Right lobe of liver (tissue), 6 donors: Measurements from ENCODE around the gene ICE1. TPM values are rescaled to one million over a fixed set of nuclear protein-coding genes. Genes with fewer than 3 reads are reported as not detected.

ENCODE experiments used
- ATAC-seq, 4 donors: fragments of 200-7000 bp; cut with Tn5 transposase; one replicate each; pipeline ENCODE4 v1.9.1; 2020; ENCODE audit warnings: mild to moderate bottlenecking in 4 of 4, moderate library complexity in 4 of 4
- DNase-seq, 3 donors: peaks; one replicate each; pipeline ENCODE4 v3.0.0-alpha.2; 2020
- H3K27ac ChIP-seq, 3 donors: fragments of 200-600 bp; one replicate each; pipeline ENCODE4 v1.8.0; 2022
- H3K27me3 ChIP-seq, 2 donors: fragments of 200-600 bp; one replicate each; pipeline ENCODE4 v1.8.0; 2022
- H3K36me3 ChIP-seq, 4 donors: fragments of 200-600 bp; sonication (generic) in 1 of 4; one replicate each; pipeline versions ENCODE4 v1.5.1 to v1.8.0; 2017 to 2022; ENCODE audit warnings: control low read depth in 1 of 4
- H3K4me1 ChIP-seq, 4 donors: fragments of 200-600 bp; sonication (generic) in 1 of 4; one replicate each; pipeline versions ENCODE4 v1.5.1 to v1.8.0; 2017 to 2022; ENCODE audit warnings: control low read depth in 1 of 4
- H3K4me3 ChIP-seq, 3 donors: fragments of 200-600 bp; one replicate each; pipeline ENCODE4 v1.8.0; 2022
- H3K9me3 ChIP-seq, 4 donors: fragments of 200-600 bp; sonication (generic) in 1 of 4; one replicate each; pipeline versions ENCODE4 v1.5.1 to v1.8.0; 2017 to 2022; ENCODE audit warnings: control low read depth in 1 of 4
- CTCF ChIP-seq, 4 donors: fragments of 200-600 bp in 3 of 4; fragments of 450-650 bp in 1 of 4; IDR thresholded peaks; one replicate each; pipeline versions ENCODE4 v1.5.1 to v1.8.0; 2016 to 2022; ENCODE audit warnings: antibody characterized with exemption in 4 of 4, mild to moderate bottlenecking in 2 of 4
- POLR2A ChIP-seq: fragments of 450-650 bp; IDR thresholded peaks from one replicate; pipeline ENCODE4 v1.6.1; 2017; ENCODE audit warnings: antibody characterized with exemption, mild to moderate bottlenecking
- WGBS: methylation state at CpG from one replicate; pipeline ENCODE4 v1.1.6; 2018; ENCODE audit warnings: low coverage, low lambda C conversion rate; ENCODE audit not compliant: insufficient coverage; ENCODE audit errors: missing lambda C conversion rate; 5-methylcytosine and 5-hydroxymethylcytosine counted together
- intact Hi-C, 2 donors: fragments of 100-400 bp; cut with DNase I; formaldehyde crosslinking; loops; one replicate each; pipeline versions ENCODE4 v1.11.2 to v1.14.1; 2022
- total RNA-seq, 6 experiments: library from RNA; depleted of rRNA in 2 of 6; stranded (reverse); fragments of >200 nt in 2 of 6; fragmentation: NEBNext Ultra II Directional in 3 of 6; extraction: Animal tissue kit (Norgen Biotek cat#: 25700) in 3 of 6; gene quantifications; one replicate each; pipeline versions ENCODE4 v1.1.0 to v1.2.4, GENCODE V29; 2016 to 2023
- donor health status: DM: no; HTN: yes; CAD: no.
- donor health status: DM: no; HTN: no; CAD: no.
- donor health status: DM: no; HTN: no; CAD: no.
- donor health status: DM: no; HTN: yes; CAD: no.
- donor health status: DM: no; HTN: yes; CAD: no.

Gene ICE1
- total RNA-seq, 6 experiments from 2014 or later: 8.2 to 10.7 (median 10.4) TPM

GRCh38 chr5:5524327-5524726, 101.8 kb downstream of the ICE1 start:
- Histone ChIP-seq H3K9me3 (no peaks in the 10 kb centered on the region), H3K36me3 (no peaks in the 10 kb centered on the region), H3K27ac (no peak overlapping the region), H3K4me3 (no peak overlapping the region), H3K4me1 (no peaks in the 10 kb centered on the region), H3K27me3 (no peaks in the 10 kb centered on the region)
- no peak for DNase-seq
- TF ChIP-seq CTCF (IDR thresholded peaks at IDR 0.05): no peak
- no peak for TF ChIP-seq POLR2A
- intact Hi-C loops: no loop called here
- WGBS: 78% methylated on average over 3 of the region's 3 CpGs
- ATAC-seq: no peak

- intact Hi-C loops: no loop called here
- no peaks in the 10 kb centered on the region for H3K27me3 ChIP-seq
- no peak overlapping the region for H3K4me3 ChIP-seq
- no peaks in the 10 kb centered on the region for H3K9me3 ChIP-seq
- no peak overlapping the region for H3K27ac ChIP-seq
- H3K4me1 ChIP-seq: no peaks in the 10 kb centered on the region
- no peak for DNase-seq
- ATAC-seq: no peak
- 41% methylated on average over 5 of the region's 5 CpGs for WGBS
- H3K36me3 ChIP-seq: no peaks in the 10 kb centered on the region
- TF ChIP-seq CTCF (IDR thresholded peaks at IDR 0.05) (no peak), POLR2A (no peak)
These were observed 108.9 kb downstream of the ICE1 start for GRCh38 chr5:5531371-5531770.

GRCh38 chr5:5532306-5533076, 110.0 kb downstream of the ICE1 start:
- no peaks in the 10 kb centered on the region for H3K9me3 ChIP-seq
- no peaks in the 10 kb centered on the region for H3K4me1 ChIP-seq
- H3K36me3 ChIP-seq: no peaks in the 10 kb centered on the region
- intact Hi-C loops: no loop called here
- DNase-seq (no peak), ATAC-seq (no peak)
- H3K4me3 ChIP-seq: no peak overlapping the region
- no peaks in the 10 kb centered on the region for H3K27me3 ChIP-seq
- TF ChIP-seq POLR2A (no peak), CTCF (IDR thresholded peaks at IDR 0.05) (no peak)
- H3K27ac ChIP-seq: no peak overlapping the region
- 51% methylated on average over 10 of the region's 13 CpGs for WGBS

- Histone ChIP-seq H3K36me3 (no peaks in the 10 kb centered on the region), H3K4me3 (no peak overlapping the region), H3K4me1 (no peaks in the 10 kb centered on the region), H3K9me3 (no peaks in the 10 kb centered on the region), H3K27ac (no peak overlapping the region), H3K27me3 (no peaks in the 10 kb centered on the region)
- no peak for ATAC-seq
- TF ChIP-seq CTCF (IDR thresholded peaks at IDR 0.05) (no peak), POLR2A (no peak)
- no peak for DNase-seq
- intact Hi-C loops: no loop called here
- WGBS: 82% methylated on average over 3 of the region's 9 CpGs
These were observed 111.5 kb downstream of the ICE1 start for GRCh38 chr5:5533927-5534326.
